ENCODE measurements around the gene ESRRG.

Gene ESRRG

DNA sequence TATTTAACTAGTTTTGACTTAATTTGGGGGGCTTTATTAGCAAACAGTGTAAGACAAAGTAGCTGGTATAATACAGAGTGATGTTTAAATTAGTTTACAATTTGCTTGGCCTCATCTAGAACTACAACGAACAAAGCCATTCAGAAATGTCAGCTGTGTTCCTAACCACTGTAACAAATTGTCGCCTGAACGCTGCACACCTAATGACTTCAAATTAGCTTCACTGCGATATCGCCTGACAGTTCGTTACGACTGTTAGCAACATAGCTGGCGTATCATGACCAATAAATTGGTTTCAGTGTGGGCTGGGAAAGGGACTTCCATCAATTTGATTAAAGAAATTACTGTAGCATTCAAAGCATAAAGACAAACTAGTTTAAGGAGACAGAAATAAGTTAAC, 160.1 kb downstream of the ESRRG start:
- H3K4me1 ChIP-seq (ENCODE audit: control insufficient read depth, insufficient read depth, low read length), result no peaks in the 10 kb centered on the region
- H3K27me3 ChIP-seq (ENCODE audit: control insufficient read depth, insufficient read depth, low read length), result no peaks in the 10 kb centered on the region
- no peak overlapping the region for H3K4me3 ChIP-seq (ENCODE audit: low read depth, low read length)
- H3K27ac ChIP-seq (ENCODE audit: low read depth, low read length), result no peak overlapping the region
- no peaks in the 10 kb centered on the region for H3K36me3 ChIP-seq (ENCODE audit: control insufficient read depth, insufficient read depth, low read length)
- no peak overlapping the region for H3K9ac ChIP-seq (ENCODE audit: low read depth, low read length)
- H3K9me3 ChIP-seq (ENCODE audit: control insufficient read depth, insufficient read depth, low read length), result no peaks in the 10 kb centered on the region

DNA sequence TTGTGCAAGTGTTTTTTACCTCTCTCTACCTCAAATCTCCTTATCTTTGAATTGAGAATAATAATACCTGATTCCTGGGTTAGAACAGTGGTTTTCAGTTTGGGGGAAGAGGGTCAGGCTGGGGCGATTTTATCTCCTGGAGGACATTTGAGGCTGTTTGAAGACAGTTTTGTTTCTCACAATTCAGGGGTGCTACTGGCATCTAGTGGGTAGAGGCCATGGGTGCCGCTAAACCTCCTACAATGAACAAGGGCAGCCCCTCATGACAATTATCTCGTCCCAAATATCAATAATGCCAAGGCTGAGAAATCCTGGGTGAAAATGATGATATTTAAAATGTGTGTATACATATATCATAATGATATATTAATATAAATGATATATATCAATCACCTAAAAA, 160.8 kb downstream of the ESRRG start:
- Histone ChIP-seq H3K36me3 (ENCODE audit: control insufficient read depth, insufficient read depth, low read length) (no peaks in the 10 kb centered on the region), H3K27ac (ENCODE audit: low read depth, low read length) (no peak overlapping the region), H3K9me3 (ENCODE audit: control insufficient read depth, insufficient read depth, low read length) (no peaks in the 10 kb centered on the region), H3K9ac (ENCODE audit: low read depth, low read length) (no peak overlapping the region), H3K27me3 (ENCODE audit: control insufficient read depth, insufficient read depth, low read length) (no peaks in the 10 kb centered on the region), H3K4me1 (ENCODE audit: control insufficient read depth, insufficient read depth, low read length) (no peaks in the 10 kb centered on the region), H3K4me3 (ENCODE audit: low read depth, low read length) (no peak overlapping the region)

DNA sequence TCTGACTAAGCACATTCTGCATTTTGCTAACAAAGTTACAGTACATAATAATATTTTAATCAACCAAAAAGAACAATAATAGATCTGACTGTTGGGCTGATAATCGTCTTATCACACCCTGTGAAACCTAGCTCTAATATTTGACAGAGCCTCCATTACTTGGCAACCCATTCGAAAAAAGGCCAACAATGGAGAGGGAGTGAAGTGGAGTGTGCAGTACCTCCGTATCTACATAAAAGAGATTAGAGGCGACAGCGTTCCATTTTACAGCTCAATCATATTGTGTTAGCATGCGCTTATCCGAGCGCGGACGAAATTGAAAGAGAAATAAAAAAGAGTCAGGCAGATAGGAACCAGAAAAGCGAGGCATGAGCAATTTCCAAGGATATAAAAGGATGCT, 162.7 kb downstream of the ESRRG start:
- no peak overlapping the region for H3K9ac ChIP-seq (ENCODE audit: low read depth, low read length)
- no peaks in the 10 kb centered on the region for H3K4me1 ChIP-seq (ENCODE audit: control insufficient read depth, insufficient read depth, low read length)

GRCh38 chr1:216559359-216559758, 163.9 kb downstream of the ESRRG start:
- Histone ChIP-seq H3K9ac (ENCODE audit: low read depth, low read length) (no peak overlapping the region), H3K9me3 (ENCODE audit: control insufficient read depth, insufficient read depth, low read length) (no peaks in the 10 kb centered on the region), H3K27ac (ENCODE audit: low read depth, low read length) (no peak overlapping the region), H3K4me1 (ENCODE audit: control insufficient read depth, insufficient read depth, low read length) (no peaks in the 10 kb centered on the region), H3K27me3 (ENCODE audit: control insufficient read depth, insufficient read depth, low read length) (no peaks in the 10 kb centered on the region), H3K4me3 (ENCODE audit: low read depth, low read length) (no peak overlapping the region), H3K36me3 (ENCODE audit: control insufficient read depth, insufficient read depth, low read length) (no peaks in the 10 kb centered on the region)

More for the DNA sequence above, 162.7 kb downstream of the ESRRG start:
- Histone ChIP-seq H3K36me3 (ENCODE audit: control insufficient read depth, insufficient read depth, low read length) (no peaks in the 10 kb centered on the region), H3K4me3 (ENCODE audit: low read depth, low read length) (no peak overlapping the region), H3K27ac (ENCODE audit: low read depth, low read length) (no peak overlapping the region), H3K27me3 (ENCODE audit: control insufficient read depth, insufficient read depth, low read length) (no peaks in the 10 kb centered on the region), H3K9me3 (ENCODE audit: control insufficient read depth, insufficient read depth, low read length) (no peaks in the 10 kb centered on the region)

- H3K4me1 ChIP-seq (ENCODE audit: control insufficient read depth, insufficient read depth, low read length), result peaks cover 6% of the 10 kb centered on the region; the same call in 1 of the 2 replicates
- no peak overlapping the region for H3K4me3 ChIP-seq (ENCODE audit: low read depth, low read length)
- H3K9me3 ChIP-seq (ENCODE audit: control insufficient read depth, insufficient read depth, low read length), result no peaks in the 10 kb centered on the region
- no peaks in the 10 kb centered on the region for H3K36me3 ChIP-seq (ENCODE audit: control insufficient read depth, insufficient read depth, low read length)
- no peaks in the 10 kb centered on the region for H3K27me3 ChIP-seq (ENCODE audit: control insufficient read depth, insufficient read depth, low read length)
- H3K9ac ChIP-seq (ENCODE audit: low read depth, low read length), result no peak overlapping the region
- H3K27ac ChIP-seq (ENCODE audit: low read depth, low read length), result no peak overlapping the region
Measured at GRCh38 chr1:216555653-216556052, 167.6 kb downstream of the ESRRG start.

GRCh38 chr1:216554934-216555333, 168.3 kb downstream of the ESRRG start:
- no peak overlapping the region for H3K4me3 ChIP-seq (ENCODE audit: low read depth, low read length)
- H3K27me3 ChIP-seq (ENCODE audit: control insufficient read depth, insufficient read depth, low read length), result no peaks in the 10 kb centered on the region
- no peak overlapping the region for H3K9ac ChIP-seq (ENCODE audit: low read depth, low read length)
- no peaks in the 10 kb centered on the region for H3K36me3 ChIP-seq (ENCODE audit: control insufficient read depth, insufficient read depth, low read length)
- H3K9me3 ChIP-seq (ENCODE audit: control insufficient read depth, insufficient read depth, low read length), result no peaks in the 10 kb centered on the region
- no peak overlapping the region for H3K27ac ChIP-seq (ENCODE audit: low read depth, low read length)
- H3K4me1 ChIP-seq (ENCODE audit: control insufficient read depth, insufficient read depth, low read length), result peaks cover 6% of the 10 kb centered on the region; the same call in 1 of the 2 replicates

DNA sequence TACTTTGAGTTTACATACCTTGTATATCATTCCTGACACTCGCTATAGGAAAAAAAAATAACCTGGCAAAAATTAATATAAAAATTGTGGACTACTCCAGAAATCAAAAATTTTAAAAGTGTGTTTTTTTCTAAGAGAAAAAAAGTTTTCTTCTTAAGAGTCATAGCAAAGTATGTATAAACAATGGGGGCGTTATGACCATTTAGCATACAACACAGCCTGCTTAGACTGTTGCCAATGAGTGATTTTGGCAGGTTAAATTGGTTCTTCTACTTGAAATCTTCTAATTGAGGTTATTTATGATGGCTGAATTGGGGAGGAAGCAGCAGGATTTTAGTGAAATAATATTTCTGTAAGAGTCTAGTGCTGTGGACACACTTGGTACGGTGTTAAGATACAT, 169.5 kb downstream of the ESRRG start:
- Histone ChIP-seq H3K27ac (ENCODE audit: low read depth, low read length) (no peak overlapping the region), H3K9me3 (ENCODE audit: control insufficient read depth, insufficient read depth, low read length) (no peaks in the 10 kb centered on the region), H3K4me1 (ENCODE audit: control insufficient read depth, insufficient read depth, low read length) (peaks cover 6% of the 10 kb centered on the region; the same call in 1 of the 2 replicates), H3K9ac (ENCODE audit: low read depth, low read length) (no peak overlapping the region), H3K4me3 (ENCODE audit: low read depth, low read length) (no peak overlapping the region), H3K36me3 (ENCODE audit: control insufficient read depth, insufficient read depth, low read length) (no peaks in the 10 kb centered on the region), H3K27me3 (ENCODE audit: control insufficient read depth, insufficient read depth, low read length) (no peaks in the 10 kb centered on the region)

- no peak overlapping the region for H3K9ac ChIP-seq (ENCODE audit: low read depth, low read length)
- no peak overlapping the region for H3K4me3 ChIP-seq (ENCODE audit: low read depth, low read length)
- no peak overlapping the region for H3K27ac ChIP-seq (ENCODE audit: low read depth, low read length)
- H3K27me3 ChIP-seq (ENCODE audit: control insufficient read depth, insufficient read depth, low read length), result no peaks in the 10 kb centered on the region
- H3K36me3 ChIP-seq (ENCODE audit: control insufficient read depth, insufficient read depth, low read length), result no peaks in the 10 kb centered on the region
- H3K9me3 ChIP-seq (ENCODE audit: control insufficient read depth, insufficient read depth, low read length), result no peaks in the 10 kb centered on the region
- peaks cover 6% of the 10 kb centered on the region; the same call in 1 of the 2 replicates for H3K4me1 ChIP-seq (ENCODE audit: control insufficient read depth, insufficient read depth, low read length)
Measured at GRCh38 chr1:216553040-216553439, 170.2 kb downstream of the ESRRG start.

GRCh38 chr1:216549796-216550195, 173.4 kb downstream of the ESRRG start:
- H3K4me1 ChIP-seq (ENCODE audit: control insufficient read depth, insufficient read depth, low read length), result peaks cover 6% of the 10 kb centered on the region; the same call in 1 of the 2 replicates
- H3K4me3 ChIP-seq (ENCODE audit: low read depth, low read length), result no peak overlapping the region
- H3K27me3 ChIP-seq (ENCODE audit: control insufficient read depth, insufficient read depth, low read length), result no peaks in the 10 kb centered on the region
- H3K9ac ChIP-seq (ENCODE audit: low read depth, low read length), result no peak overlapping the region
- no peaks in the 10 kb centered on the region for H3K36me3 ChIP-seq (ENCODE audit: control insufficient read depth, insufficient read depth, low read length)
- no peak overlapping the region for H3K27ac ChIP-seq (ENCODE audit: low read depth, low read length)
- H3K9me3 ChIP-seq (ENCODE audit: control insufficient read depth, insufficient read depth, low read length), result no peaks in the 10 kb centered on the region

GRCh38 chr1:216542741-216543140, 180.5 kb downstream of the ESRRG start:
- no peaks in the 10 kb centered on the region for H3K36me3 ChIP-seq (ENCODE audit: control insufficient read depth, insufficient read depth, low read length)
- H3K4me1 ChIP-seq (ENCODE audit: control insufficient read depth, insufficient read depth, low read length), result no peaks in the 10 kb centered on the region
- no peak overlapping the region for H3K4me3 ChIP-seq (ENCODE audit: low read depth, low read length)
- H3K27ac ChIP-seq (ENCODE audit: low read depth, low read length), result no peak overlapping the region
- no peaks in the 10 kb centered on the region for H3K9me3 ChIP-seq (ENCODE audit: control insufficient read depth, insufficient read depth, low read length)
- no peaks in the 10 kb centered on the region for H3K27me3 ChIP-seq (ENCODE audit: control insufficient read depth, insufficient read depth, low read length)
- H3K9ac ChIP-seq (ENCODE audit: low read depth, low read length), result no peak overlapping the region

DNA sequence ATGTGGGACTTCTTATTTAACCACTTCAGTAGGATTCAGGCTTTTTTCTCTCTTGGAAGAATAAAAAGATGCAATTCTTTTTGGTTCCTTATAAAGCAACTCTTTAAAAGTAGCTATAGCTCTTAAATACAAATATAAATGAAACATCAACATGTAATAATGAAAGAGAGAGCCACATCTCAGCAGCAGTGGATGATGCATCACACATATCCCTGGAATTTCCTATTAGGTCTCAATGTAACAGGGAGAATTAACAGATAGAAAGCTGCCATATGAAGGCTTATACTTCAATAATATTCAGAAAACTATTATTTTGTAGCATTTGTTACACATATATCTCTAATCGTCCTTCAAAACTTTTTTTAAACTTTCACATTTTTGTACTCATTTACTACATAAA, 181.0 kb downstream of the ESRRG start:
- H3K9me3 ChIP-seq (ENCODE audit: control insufficient read depth, insufficient read depth, low read length), result no peaks in the 10 kb centered on the region
- no peaks in the 10 kb centered on the region for H3K36me3 ChIP-seq (ENCODE audit: control insufficient read depth, insufficient read depth, low read length)
- no peak overlapping the region for H3K9ac ChIP-seq (ENCODE audit: low read depth, low read length)
- H3K27me3 ChIP-seq (ENCODE audit: control insufficient read depth, insufficient read depth, low read length), result no peaks in the 10 kb centered on the region
- no peak overlapping the region for H3K4me3 ChIP-seq (ENCODE audit: low read depth, low read length)
- H3K27ac ChIP-seq (ENCODE audit: low read depth, low read length), result no peak overlapping the region
- no peaks in the 10 kb centered on the region for H3K4me1 ChIP-seq (ENCODE audit: control insufficient read depth, insufficient read depth, low read length)

DNA sequence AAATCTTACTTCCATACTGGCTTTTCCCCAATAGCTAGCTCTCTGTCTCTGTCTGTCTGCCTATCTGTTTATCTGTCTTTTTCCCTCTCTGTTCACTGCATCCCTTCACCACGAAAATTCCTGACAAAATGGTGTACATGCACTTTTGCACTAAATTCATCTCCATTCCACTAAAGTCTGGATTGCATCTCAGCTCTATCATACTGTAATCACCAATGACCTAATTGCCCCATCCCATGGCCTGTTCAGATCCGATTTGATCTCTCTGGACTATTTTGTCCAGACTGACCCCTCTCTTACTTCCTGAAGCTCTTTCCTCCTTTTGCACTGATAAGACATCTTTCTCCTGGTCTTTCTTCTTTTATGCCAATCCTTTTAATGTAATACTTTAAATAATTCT, 187.5 kb downstream of the ESRRG start:
- H3K9me3 ChIP-seq (ENCODE audit: control insufficient read depth, insufficient read depth, low read length), result no peaks in the 10 kb centered on the region
- no peaks in the 10 kb centered on the region for H3K36me3 ChIP-seq (ENCODE audit: control insufficient read depth, insufficient read depth, low read length)
- no peak overlapping the region for H3K4me3 ChIP-seq (ENCODE audit: low read depth, low read length)
- peaks cover 10% of the 10 kb centered on the region for H3K4me1 ChIP-seq (ENCODE audit: control insufficient read depth, insufficient read depth, low read length)
- H3K9ac ChIP-seq (ENCODE audit: low read depth, low read length), result no peak overlapping the region
- no peaks in the 10 kb centered on the region for H3K27me3 ChIP-seq (ENCODE audit: control insufficient read depth, insufficient read depth, low read length)
- no peak overlapping the region for H3K27ac ChIP-seq (ENCODE audit: low read depth, low read length)
